GM10266 (cell line): ENCODE data around the gene FBXO28.

ENCODE experiments used
- DNase-seq: peaks from one replicate; pipeline ENCODE4 v3.0.0; 2012; ENCODE audit errors: extremely low spot score
- TF ChIP-seq, protein P1 (sequence below): IDR thresholded peaks from 2 replicates; pipeline ENCODE4 v1.5.1; 2012; ENCODE audit warnings: mild to moderate bottlenecking, low read depth; ENCODE audit not compliant: control insufficient read depth, insufficient read depth; ENCODE audit errors: missing control alignments

FBXO28 gene

DNA sequence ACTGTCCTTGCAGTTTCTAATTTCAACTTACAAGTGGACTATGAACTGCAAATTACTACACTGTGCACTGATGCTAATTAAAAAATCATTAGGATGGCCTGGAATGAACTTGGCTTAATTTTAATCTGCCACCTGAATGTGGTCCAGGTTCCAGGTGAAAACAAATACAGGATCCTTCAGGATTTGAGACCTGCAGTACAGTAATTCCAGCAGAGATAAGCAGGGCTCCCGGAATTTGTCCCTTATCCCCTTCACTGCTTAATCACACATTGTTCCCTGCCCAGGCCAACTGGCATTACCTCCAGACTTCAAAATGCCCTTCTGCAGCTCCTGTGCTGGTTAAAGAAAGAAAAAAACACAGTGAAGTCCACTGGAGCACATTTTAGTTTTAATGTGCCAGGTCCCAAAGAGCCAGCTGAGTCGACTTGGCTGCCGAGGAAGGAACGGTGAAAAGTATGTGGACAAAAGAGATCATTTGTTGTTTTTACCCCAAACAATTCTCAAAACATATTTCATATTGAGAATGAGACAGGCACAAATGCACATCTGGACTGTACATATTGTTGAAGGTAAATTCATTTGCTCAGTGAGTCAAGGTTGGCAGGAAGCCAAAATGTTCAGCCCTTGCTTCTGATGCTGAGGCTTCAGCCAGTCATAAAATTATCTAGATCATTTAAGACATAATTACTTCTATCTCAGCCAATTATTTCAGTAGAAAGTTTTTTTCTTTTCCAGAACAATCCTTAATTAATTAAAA lies 97.5 kb downstream of the FBXO28 start:
- no peak for DNase-seq
- TF ChIP-seq, protein P1, sequence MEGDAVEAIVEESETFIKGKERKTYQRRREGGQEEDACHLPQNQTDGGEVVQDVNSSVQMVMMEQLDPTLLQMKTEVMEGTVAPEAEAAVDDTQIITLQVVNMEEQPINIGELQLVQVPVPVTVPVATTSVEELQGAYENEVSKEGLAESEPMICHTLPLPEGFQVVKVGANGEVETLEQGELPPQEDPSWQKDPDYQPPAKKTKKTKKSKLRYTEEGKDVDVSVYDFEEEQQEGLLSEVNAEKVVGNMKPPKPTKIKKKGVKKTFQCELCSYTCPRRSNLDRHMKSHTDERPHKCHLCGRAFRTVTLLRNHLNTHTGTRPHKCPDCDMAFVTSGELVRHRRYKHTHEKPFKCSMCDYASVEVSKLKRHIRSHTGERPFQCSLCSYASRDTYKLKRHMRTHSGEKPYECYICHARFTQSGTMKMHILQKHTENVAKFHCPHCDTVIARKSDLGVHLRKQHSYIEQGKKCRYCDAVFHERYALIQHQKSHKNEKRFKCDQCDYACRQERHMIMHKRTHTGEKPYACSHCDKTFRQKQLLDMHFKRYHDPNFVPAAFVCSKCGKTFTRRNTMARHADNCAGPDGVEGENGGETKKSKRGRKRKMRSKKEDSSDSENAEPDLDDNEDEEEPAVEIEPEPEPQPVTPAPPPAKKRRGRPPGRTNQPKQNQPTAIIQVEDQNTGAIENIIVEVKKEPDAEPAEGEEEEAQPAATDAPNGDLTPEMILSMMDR: no peak
